Measurements from ENCODE around the gene NLE1. TPM values are rescaled to one million over a fixed set of nuclear protein-coding genes. Genes with fewer than 3 reads are reported as not detected.

Gene NLE1
- total RNA-seq, 1 donor from 2014 or later, result 9.1 TPM

- DNase-seq, result no peak
- no peak overlapping the region for H3K4me3 Mint-ChIP-seq (ENCODE audit: unreplicated experiment)
- H3K27me3 Mint-ChIP-seq (ENCODE audit: unreplicated experiment), result no peaks in the 10 kb centered on the region
- no peak for TF ChIP-seq CTCF (IDR thresholded peaks at IDR 0.05; ENCODE audit: partially characterized antibody, unreplicated experiment)
- H3K9me3 Mint-ChIP-seq (ENCODE audit: unreplicated experiment), result peaks cover 4% of the 10 kb centered on the region
- no peak overlapping the region for H3K27ac Mint-ChIP-seq (ENCODE audit: unreplicated experiment)
- H3K4me1 Mint-ChIP-seq (ENCODE audit: low read depth, unreplicated experiment), result peaks cover 5% of the 10 kb centered on the region
- peaks cover 8% of the 10 kb centered on the region for H3K36me3 Mint-ChIP-seq (ENCODE audit: unreplicated experiment)
These were observed 3.9 kb downstream of the NLE1 start for GRCh38 chr17:35138218-35138617.

DNA sequence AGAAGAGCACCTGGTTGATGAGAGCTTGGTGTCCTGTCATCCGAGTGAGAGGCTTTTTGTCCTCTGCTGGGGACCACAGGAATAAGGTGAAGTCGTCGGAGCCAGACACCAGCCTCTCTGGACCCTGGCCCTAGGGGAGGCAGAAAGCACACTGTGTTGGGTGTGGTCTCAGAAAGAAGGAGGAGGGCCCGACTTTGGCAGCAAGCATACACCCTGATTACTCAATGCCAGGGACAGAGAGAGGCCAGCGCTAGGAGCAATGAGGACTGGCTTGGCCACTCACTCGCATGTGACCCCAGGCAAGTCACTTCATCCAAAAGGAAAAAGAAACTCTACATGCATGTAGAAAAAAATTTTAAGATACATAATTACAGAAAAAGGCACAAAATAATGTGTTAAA, 6.8 kb downstream of the NLE1 start:
- no peaks in the 10 kb centered on the region for H3K27me3 Mint-ChIP-seq (ENCODE audit: unreplicated experiment)
- DNase-seq, result no peak
- no peak overlapping the region for H3K4me3 Mint-ChIP-seq (ENCODE audit: unreplicated experiment)
- no peak for TF ChIP-seq CTCF (IDR thresholded peaks at IDR 0.05; ENCODE audit: partially characterized antibody, unreplicated experiment)
- H3K4me1 Mint-ChIP-seq (ENCODE audit: low read depth, unreplicated experiment), result peaks cover 5% of the 10 kb centered on the region
- peaks cover 8% of the 10 kb centered on the region for H3K36me3 Mint-ChIP-seq (ENCODE audit: unreplicated experiment)
- H3K27ac Mint-ChIP-seq (ENCODE audit: unreplicated experiment), result no peak overlapping the region
- peaks cover 4% of the 10 kb centered on the region for H3K9me3 Mint-ChIP-seq (ENCODE audit: unreplicated experiment)

DNA sequence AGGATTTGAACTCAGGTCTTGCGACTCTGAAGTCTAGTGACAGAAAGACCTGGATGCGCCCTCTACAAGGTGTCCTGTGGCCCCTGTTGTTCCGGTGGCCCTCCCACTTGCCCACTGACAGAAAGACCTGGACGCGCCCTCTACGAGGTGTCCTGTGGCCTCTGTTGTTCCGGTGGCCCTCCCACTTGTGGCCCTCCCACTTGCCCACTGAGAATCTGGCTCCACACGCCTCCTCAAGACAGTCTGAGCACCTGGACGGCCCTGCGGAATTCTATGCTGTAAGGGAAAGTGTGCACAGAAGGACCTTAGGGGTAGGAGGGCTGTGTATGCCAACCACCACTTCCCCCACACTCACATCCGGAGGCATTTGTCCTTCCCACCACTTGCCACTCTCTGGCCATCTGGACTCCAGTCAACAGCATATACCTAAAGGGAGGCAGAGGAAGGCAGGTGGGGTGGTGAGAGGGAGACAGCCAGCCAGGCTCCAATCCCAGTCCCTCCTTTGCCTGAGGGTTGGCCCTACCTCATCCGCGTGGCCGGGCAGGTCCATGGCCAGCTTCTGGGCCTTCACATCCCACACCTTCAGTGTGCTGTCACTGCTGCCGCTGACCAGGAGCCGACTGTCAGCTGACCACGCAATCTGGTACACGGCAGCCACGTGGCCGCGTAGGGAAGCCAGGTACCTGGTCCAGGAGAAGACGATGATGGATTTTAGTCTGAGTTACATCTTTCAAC, 9.1 kb downstream of the NLE1 start:
- Mint-ChIP-seq H3K36me3 (ENCODE audit: unreplicated experiment) (peaks cover 8% of the 10 kb centered on the region), H3K27me3 (ENCODE audit: unreplicated experiment) (no peaks in the 10 kb centered on the region), H3K4me1 (ENCODE audit: low read depth, unreplicated experiment) (peaks cover 5% of the 10 kb centered on the region)

GRCh38 chr17:35132099-35132498, 10.0 kb downstream of the NLE1 start:
- H3K36me3 Mint-ChIP-seq (ENCODE audit: unreplicated experiment), result peaks cover 8% of the 10 kb centered on the region
- peaks cover 6% of the 10 kb centered on the region for H3K9me3 Mint-ChIP-seq (ENCODE audit: unreplicated experiment)
- DNase-seq, result no peak
- H3K4me1 Mint-ChIP-seq (ENCODE audit: low read depth, unreplicated experiment), result peaks cover 5% of the 10 kb centered on the region
- no peaks in the 10 kb centered on the region for H3K27me3 Mint-ChIP-seq (ENCODE audit: unreplicated experiment)
- no peak overlapping the region for H3K4me3 Mint-ChIP-seq (ENCODE audit: unreplicated experiment)
- TF ChIP-seq CTCF (IDR thresholded peaks at IDR 0.05; ENCODE audit: partially characterized antibody, unreplicated experiment), result no peak
- no peak overlapping the region for H3K27ac Mint-ChIP-seq (ENCODE audit: unreplicated experiment)

More for the DNA sequence above, 9.1 kb downstream of the NLE1 start:
- Mint-ChIP-seq H3K9me3 (ENCODE audit: unreplicated experiment) (peaks cover 4% of the 10 kb centered on the region), H3K4me3 (ENCODE audit: unreplicated experiment) (no peak overlapping the region), H3K27ac (ENCODE audit: unreplicated experiment) (no peak overlapping the region)
- DNase-seq, result no peak
- TF ChIP-seq CTCF (IDR thresholded peaks at IDR 0.05; ENCODE audit: partially characterized antibody, unreplicated experiment), result no peak

DNA sequence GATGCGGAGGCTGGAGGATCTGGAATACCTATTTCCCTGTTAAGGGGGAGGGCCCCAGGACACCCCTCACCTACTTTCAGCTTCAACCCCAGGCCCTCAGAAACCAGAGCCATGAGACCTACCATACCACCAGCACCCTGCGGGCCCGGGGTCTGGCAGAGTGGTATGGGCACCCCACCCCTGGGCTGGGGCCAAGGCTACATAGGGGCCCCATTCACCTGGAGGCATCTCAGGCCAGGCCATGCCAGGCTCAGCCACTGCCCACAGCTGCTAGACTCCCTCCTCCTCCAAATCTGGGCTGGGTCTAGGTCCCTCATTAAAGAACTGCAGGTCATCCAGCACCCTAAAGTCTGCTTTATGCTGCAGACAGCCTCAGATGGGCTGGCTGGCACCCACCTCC, 11.7 kb downstream of the NLE1 start:
- H3K36me3 Mint-ChIP-seq (ENCODE audit: unreplicated experiment), result peaks cover 8% of the 10 kb centered on the region

More for the DNA sequence above, 11.7 kb downstream of the NLE1 start:
- Mint-ChIP-seq H3K27ac (ENCODE audit: unreplicated experiment) (no peak overlapping the region), H3K27me3 (ENCODE audit: unreplicated experiment) (no peaks in the 10 kb centered on the region), H3K4me1 (ENCODE audit: low read depth, unreplicated experiment) (peaks cover 5% of the 10 kb centered on the region), H3K9me3 (ENCODE audit: unreplicated experiment) (peaks cover 6% of the 10 kb centered on the region), H3K4me3 (ENCODE audit: unreplicated experiment) (no peak overlapping the region)
- TF ChIP-seq CTCF (IDR thresholded peaks at IDR 0.05; ENCODE audit: partially characterized antibody, unreplicated experiment), result no peak
- no peak for DNase-seq

Measured in glutamatergic neuron (in vitro differentiated cells).